Activated T-cell treated with anti-CD3 and anti-CD28 coated beads for 48 hours (primary cell): ENCODE measurements around the gene OR2G6.
"Not testable (repeated sequence)": the region's sequence is repeated elsewhere in the genome, so short reads cannot be mapped to it uniquely, and the experiment has no call there.

ENCODE experiments used
- DNase-seq: peaks from one replicate; pipeline ENCODE4 v3.0.0-alpha.2; 2020; ENCODE audit warnings: low read depth

Gene OR2G6

DNA sequence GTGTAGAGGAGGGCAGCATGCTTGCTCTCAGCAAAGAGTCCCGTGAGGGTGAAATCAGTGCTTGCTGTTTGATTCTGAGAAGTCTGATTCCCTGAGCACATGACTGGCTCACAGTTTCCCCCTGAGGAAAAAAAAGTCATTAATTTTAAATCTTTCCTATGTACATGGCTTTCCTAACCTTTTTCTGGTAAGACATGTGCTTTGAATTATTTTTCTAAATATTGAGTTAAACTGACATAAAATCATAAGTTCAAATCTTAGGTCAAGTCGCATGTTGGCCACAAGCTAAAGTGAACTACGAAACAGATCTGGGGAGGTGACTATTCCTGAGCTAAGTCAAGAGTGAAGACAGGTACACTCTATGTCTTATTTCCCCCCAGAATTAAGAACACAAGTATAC is 66.8 kb downstream of the OR2G6 start, which contains the start of gene OR2T34:
Gene OR2T34, minus strand, starts transcription at position 101 of the 400 bp plus-strand sequence. Its CDS starts 0 bp downstream, at position 101.
- not testable (repeated sequence) for DNase-seq

DNA sequence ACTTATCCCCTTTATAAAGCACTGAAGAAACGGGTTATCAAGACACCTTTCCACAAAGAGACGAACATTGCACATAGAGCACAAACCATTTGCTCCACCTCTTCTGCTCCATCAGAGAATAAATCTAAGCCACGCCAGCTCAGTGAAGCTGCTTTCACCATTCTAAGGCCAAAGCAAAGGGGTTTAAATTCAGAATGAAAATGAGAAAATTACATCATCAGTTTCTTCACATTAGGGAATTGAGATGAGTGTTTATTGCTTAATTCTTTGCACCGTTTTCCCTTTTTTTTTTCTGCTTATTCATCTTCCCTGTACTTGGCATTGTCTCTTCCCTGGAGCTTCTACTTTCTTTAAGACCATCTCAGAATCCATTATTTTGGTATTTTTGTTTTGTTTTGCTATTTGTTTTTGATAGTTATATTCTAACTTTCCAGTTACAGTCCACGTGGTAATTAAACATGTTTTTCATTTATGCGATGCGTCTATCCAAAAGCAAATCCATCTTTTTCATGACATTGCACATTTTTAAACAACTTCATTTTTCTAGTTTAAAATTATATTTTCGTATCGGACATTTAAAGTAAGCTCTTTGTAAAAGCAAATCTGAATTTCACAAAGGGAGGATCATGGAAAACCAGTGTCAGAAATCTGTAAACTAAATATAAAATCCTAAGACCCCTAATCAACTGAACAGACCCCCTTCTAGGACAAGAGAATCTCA is 68.5 kb downstream of the OR2G6 start:
- no peak for DNase-seq
